ENCODE results near the gene SLC36A4.
"Not testable (repeated sequence)": the region's sequence is repeated elsewhere in the genome, so short reads cannot be mapped to it uniquely, and the experiment has no call there.

SLC36A4 gene

DNA sequence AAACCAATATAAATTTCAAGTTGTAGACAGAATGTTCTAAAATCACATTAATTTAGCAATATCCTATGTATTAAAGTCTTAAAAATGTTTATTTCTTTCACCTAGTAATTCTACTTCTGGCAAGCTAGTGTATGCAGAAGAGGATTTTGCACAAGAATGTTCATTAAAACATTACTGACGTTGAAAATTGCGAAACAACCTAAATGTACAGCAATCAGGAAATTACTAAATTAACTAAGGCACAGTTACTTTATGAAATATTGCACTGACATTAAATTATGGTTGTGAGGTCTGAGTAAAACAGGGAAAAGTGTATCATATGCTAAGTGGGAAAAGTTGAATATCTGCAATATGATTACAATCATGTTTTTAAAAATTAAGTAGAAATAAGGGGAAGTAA, 4.1 kb downstream of the SLC36A4 start:
- H3K4me3 ChIP-seq = no peak overlapping the region
- H3K9me3 ChIP-seq = no peaks in the 10 kb centered on the region
- DNase-seq = no peak
- H3K36me3 ChIP-seq = no peaks in the 10 kb centered on the region
- no peaks in the 10 kb centered on the region for H3K27me3 ChIP-seq
- intact Hi-C loops (cut with DNase I; ENCODE audit: low total_unique reads) = no loop called here
- no peak for TF ChIP-seq CTCF (IDR thresholded peaks at IDR 0.05)
- H3K27ac ChIP-seq = no peak overlapping the region
- peaks cover 0 to 8% (median 2%) of the 10 kb centered on the region in 4 donors for H3K4me1 ChIP-seq

GRCh38 chr11:93192163-93192562, 5.6 kb downstream of the SLC36A4 start:
- Histone ChIP-seq H3K27ac (no peak overlapping the region), H3K27me3 (no peaks in the 10 kb centered on the region), H3K9me3 (peaks cover 0 to 9% (median 0%) of the 10 kb centered on the region in 3 donors), H3K4me1 (peaks cover 0 to 5% (median 0%) of the 10 kb centered on the region in 4 donors), H3K36me3 (peaks cover 0 to 6% (median 5%) of the 10 kb centered on the region in 3 donors), H3K4me3 (no peak overlapping the region)
- DNase-seq = no peak
- intact Hi-C loops (cut with DNase I; ENCODE audit: low total_unique reads) = no loop called here
- no peak for TF ChIP-seq CTCF (IDR thresholded peaks at IDR 0.05)

DNA sequence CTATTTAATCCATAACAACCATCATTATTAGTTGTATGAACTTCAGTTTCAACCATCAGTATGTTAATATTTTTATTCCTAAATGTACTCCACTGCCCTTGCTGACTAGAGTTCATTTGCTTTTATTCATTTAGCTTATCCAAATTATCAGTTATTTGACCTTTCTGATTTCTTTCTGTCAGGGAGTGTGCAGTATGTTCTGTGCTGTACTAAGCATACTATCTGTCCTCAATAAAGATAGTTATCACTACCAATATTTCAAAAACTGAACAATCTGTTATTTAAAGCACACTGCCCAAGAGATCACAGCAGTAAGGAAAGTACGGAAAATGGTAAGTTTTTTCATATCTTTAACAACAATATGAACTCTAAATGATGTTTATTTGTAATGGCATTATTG, 8.3 kb downstream of the SLC36A4 start:
- Histone ChIP-seq H3K4me3 (no peak overlapping the region), H3K27me3 (no peaks in the 10 kb centered on the region), H3K4me1 (no peaks in the 10 kb centered on the region), H3K36me3 (peaks cover 0 to 18% (median 13%) of the 10 kb centered on the region in 3 donors), H3K9me3 (peaks cover 0 to 9% (median 0%) of the 10 kb centered on the region in 3 donors), H3K27ac (no peak overlapping the region)
- no peak for DNase-seq
- TF ChIP-seq CTCF (IDR thresholded peaks at IDR 0.05) = no peak
- intact Hi-C loops (cut with DNase I; ENCODE audit: low total_unique reads) = no loop called here

DNA sequence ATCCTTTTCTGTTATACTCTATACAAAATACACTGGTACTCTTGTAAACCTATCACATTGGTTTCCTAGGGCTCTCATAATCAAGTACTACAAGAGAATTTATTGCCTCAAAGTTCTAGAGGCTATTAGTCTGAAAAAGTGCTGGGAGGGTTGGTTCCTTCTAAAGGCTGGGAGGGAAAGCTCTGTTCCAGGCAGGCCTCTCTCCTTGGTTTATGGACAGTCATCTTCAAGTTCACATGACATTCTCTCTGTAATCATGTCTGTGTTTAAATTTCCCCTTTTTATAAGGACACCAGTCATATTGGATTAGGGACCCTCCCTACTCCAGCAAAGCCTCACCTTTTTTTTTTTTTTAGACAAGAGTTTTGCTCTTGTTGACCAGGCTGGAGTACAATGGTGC, 9.1 kb downstream of the SLC36A4 start:
- intact Hi-C loops (cut with DNase I; ENCODE audit: low total_unique reads) = no loop called here
- no peaks in the 10 kb centered on the region for H3K4me1 ChIP-seq
- no peak overlapping the region for H3K27ac ChIP-seq
- DNase-seq = no peak
- H3K4me3 ChIP-seq = no peak overlapping the region
- peaks cover 0 to 25% (median 20%) of the 10 kb centered on the region in 3 donors for H3K36me3 ChIP-seq
- TF ChIP-seq CTCF (IDR thresholded peaks at IDR 0.05) = no peak
- peaks cover 0 to 9% (median 0%) of the 10 kb centered on the region in 3 donors for H3K9me3 ChIP-seq
- H3K27me3 ChIP-seq = no peaks in the 10 kb centered on the region

- TF ChIP-seq CTCF (IDR thresholded peaks at IDR 0.05) = no peak
- peaks cover 0 to 9% (median 0%) of the 10 kb centered on the region in 3 donors for H3K9me3 ChIP-seq
- no peaks in the 10 kb centered on the region for H3K27me3 ChIP-seq
- H3K4me1 ChIP-seq = no peaks in the 10 kb centered on the region
- DNase-seq = no peak
- H3K27ac ChIP-seq = no peak overlapping the region
- H3K36me3 ChIP-seq = peaks cover 0 to 30% (median 28%) of the 10 kb centered on the region in 3 donors
- H3K4me3 ChIP-seq = no peak overlapping the region
- intact Hi-C loops (cut with DNase I; ENCODE audit: low total_unique reads) = no loop called here
Observed at GRCh38 chr11:93187290-93187689, 10.5 kb downstream of the SLC36A4 start.

DNA sequence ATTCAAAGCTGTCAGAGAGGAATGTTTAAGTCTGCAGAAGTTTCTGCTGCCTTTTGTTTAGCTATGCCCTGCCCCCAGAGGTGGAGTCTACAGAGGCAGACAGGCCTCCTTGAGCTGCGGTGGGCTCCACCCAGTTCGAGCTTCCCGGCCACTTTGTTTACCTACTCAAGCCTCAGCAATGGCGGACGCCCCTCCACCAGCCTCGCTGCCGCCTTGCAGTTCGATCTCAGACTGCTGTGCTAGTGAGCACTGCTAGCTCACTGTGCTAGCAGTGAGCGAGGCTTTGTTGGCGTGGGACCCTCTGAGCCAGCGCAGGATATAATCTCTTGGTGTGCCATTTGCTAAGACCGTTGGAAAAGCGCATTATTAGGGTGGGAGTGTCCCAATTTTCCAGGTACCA, 19.9 kb downstream of the SLC36A4 start:
- DNase-seq; H3K9me3 ChIP-seq; H3K27me3 ChIP-seq; H3K4me1 ChIP-seq; H3K27ac ChIP-seq; intact Hi-C loops (cut with DNase I; ENCODE audit: low total_unique reads); H3K4me3 ChIP-seq: not testable (repeated sequence)
- H3K36me3 ChIP-seq = peaks cover 23 to 35% (median 29%) of the 10 kb centered on the region in 3 donors

All from tibial artery (tissue), 4 donors.